Measurements from ENCODE around the gene OMG.

GRCh38 chr17:31318851-31319661, 22.0 kb upstream of the OMG start:
- no peak for TF ChIP-seq CTCF (IDR thresholded peaks at IDR 0.05)
- TF ChIP-seq POLR2A (IDR thresholded peaks at IDR 0.05): no peak
- no peak for TF ChIP-seq POLR2AphosphoS5 (IDR thresholded peaks at IDR 0.05)

Measured in breast epithelium (tissue), 3 donors.